IMR-90 (cell line): ENCODE data around the gene BCS1L. TPM values are rescaled to one million over a fixed set of nuclear protein-coding genes. Genes with fewer than 3 reads are reported as not detected.

Experiments
- ATAC-seq: fragments of 200-7000 bp; cut with Tn5 transposase; 2 replicates; pipeline ENCODE4 v1.9.1; 2020; ENCODE audit warnings: low read depth, mild to moderate bottlenecking, moderate library complexity
- BruUV-seq: library from RNA; stranded (reverse); fragments of 400-500 nt; replicated peaks from 2 replicates; lab custom pipeline; 2021; lab: Mats Ljungman, UMichigan
- CTCF ChIA-PET: fragments of 300-600 bp; formaldehyde crosslinking; extraction: SDS; loops from one replicate; lab custom pipeline; 2021; ENCODE audit warnings: antibody characterized with exemption; lab: Yijun Ruan, JAX
- POLR2A ChIA-PET: fragments of 300-600 bp; sonication (Branson Sonifier 250); formaldehyde crosslinking; loops from one replicate; lab custom pipeline; 2022; ENCODE audit warnings: antibody characterized with exemption; ENCODE audit not compliant: unreplicated experiment; lab: Charles Lee
- DNase-seq: peaks from one replicate; pipeline ENCODE4 v3.0.0; 2013
- H2AFZ ChIP-seq: replicated peaks from 2 replicates; pipeline ENCODE3; 2013; ENCODE audit warnings: low read length, mild to moderate bottlenecking; ENCODE audit not compliant: poor library complexity
- H2AK5ac ChIP-seq: 2 replicates; pipeline ENCODE4 v1.6.1; 2013; ENCODE audit warnings: low read depth, low read length, inconsistent platforms
- H2AK9ac ChIP-seq: replicated peaks from 2 replicates; pipeline ENCODE3; 2013; ENCODE audit warnings: mild to moderate bottlenecking, low read depth, low read length, moderate library complexity; ENCODE audit not compliant: poor library complexity
- H2BK120ac ChIP-seq: 2 replicates; pipeline ENCODE4 v1.6.1; 2013; ENCODE audit warnings: low read depth, low read length, inconsistent platforms
- H2BK15ac ChIP-seq: 3 replicates; pipeline ENCODE4 v1.6.1; 2013; ENCODE audit warnings: low read depth, low read length, inconsistent platforms
- H2BK20ac ChIP-seq: 2 replicates; pipeline ENCODE4 v1.6.1; 2013; ENCODE audit warnings: low read depth, mild to moderate bottlenecking, inconsistent platforms, low read length, moderate library complexity
- H2BK5ac ChIP-seq: 2 replicates; pipeline ENCODE4 v1.6.1; 2013; ENCODE audit warnings: mild to moderate bottlenecking, low read depth, low read length, inconsistent platforms; ENCODE audit not compliant: poor library complexity, severe bottlenecking
- H3K14ac ChIP-seq: replicated peaks from 2 replicates; pipeline ENCODE4 v1.6.1; 2013; ENCODE audit warnings: low read depth, low read length, inconsistent platforms
- H3K18ac ChIP-seq: 2 replicates; pipeline ENCODE4 v1.6.1; 2013; ENCODE audit warnings: low read depth, low read length, control low read depth
- H3K23ac ChIP-seq: 2 replicates; pipeline ENCODE4 v1.6.1; 2013; ENCODE audit warnings: low read depth, low read length, inconsistent platforms
- H3K27ac ChIP-seq: 2 replicates; pipeline ENCODE4 v1.5.1; 2013; ENCODE audit warnings: mild to moderate bottlenecking, control low read depth, low read length; ENCODE audit not compliant: insufficient read depth
- H3K27me3 ChIP-seq: 2 replicates; pipeline ENCODE4 v1.6.1; 2013; ENCODE audit warnings: low read length; ENCODE audit not compliant: control insufficient read depth, insufficient read depth
- H3K36me3 ChIP-seq: 2 replicates; pipeline ENCODE4 v1.6.1; 2013; ENCODE audit warnings: low read length, mixed read lengths; ENCODE audit not compliant: control insufficient read depth, insufficient read depth
- H3K4ac ChIP-seq: 2 replicates; pipeline ENCODE4 v1.6.1; 2013; ENCODE audit warnings: low read depth, low read length, inconsistent platforms
- H3K4me1 ChIP-seq: 2 replicates; pipeline ENCODE4 v1.6.1; 2013; ENCODE audit warnings: low read length, mixed read lengths; ENCODE audit not compliant: control insufficient read depth, insufficient read depth
- H3K4me2 ChIP-seq: 2 replicates; pipeline ENCODE4 v1.6.1; 2013; ENCODE audit warnings: low read depth, mild to moderate bottlenecking, control low read depth, low read length, moderate library complexity
- H3K4me3 ChIP-seq: 2 replicates; pipeline ENCODE4 v1.5.1; 2013; ENCODE audit warnings: low read depth, mild to moderate bottlenecking, control low read depth, low read length, moderate library complexity; ENCODE audit not compliant: insufficient read depth
- H3K56ac ChIP-seq: 2 replicates; pipeline ENCODE4 v1.6.1; 2013; ENCODE audit warnings: low read length, inconsistent platforms; ENCODE audit not compliant: insufficient read depth; ENCODE audit errors: extremely low read depth
- H3K79me1 ChIP-seq, 2 experiments: 2 replicates each; pipeline ENCODE4 v1.6.1; 2013; ENCODE audit warnings: low read length in 2 of 2, inconsistent platforms in 1 of 2, low read depth in 1 of 2
- H3K9ac ChIP-seq: 2 replicates; pipeline ENCODE4 v1.6.1; 2013; ENCODE audit warnings: low read depth, low read length, control low read depth
- H3K9me1 ChIP-seq: 2 replicates; pipeline ENCODE4 v1.6.1; 2013; ENCODE audit warnings: low read length, inconsistent platforms; ENCODE audit not compliant: insufficient read depth
- H3K9me3 ChIP-seq: 2 replicates; pipeline ENCODE4 v1.6.1; 2013; ENCODE audit warnings: low read length; ENCODE audit not compliant: control insufficient read depth, insufficient read depth
- H4K20me1 ChIP-seq: 2 replicates; pipeline ENCODE4 v1.6.1; 2013; ENCODE audit warnings: low read length, inconsistent platforms; ENCODE audit not compliant: insufficient read depth
- H4K5ac ChIP-seq: 2 replicates; pipeline ENCODE4 v1.6.1; 2013; ENCODE audit warnings: mild to moderate bottlenecking, low read depth, low read length, control low read depth
- H4K8ac ChIP-seq, 2 experiments: 2 replicates each; pipeline ENCODE4 v1.6.1; 2013; ENCODE audit warnings: low read depth in 2 of 2, low read length in 2 of 2, control low read depth in 1 of 2, inconsistent platforms in 1 of 2
- H4K91ac ChIP-seq: 2 replicates; pipeline ENCODE4 v1.6.1; 2013; ENCODE audit warnings: low read depth, low read length, inconsistent platforms; ENCODE audit not compliant: insufficient read depth
- CEBPB ChIP-seq: IDR thresholded peaks from 2 replicates; pipeline ENCODE4 v1.6.1; 2012; ENCODE audit warnings: low read depth, low read length, improper control_type of control experiment
- MAFK ChIP-seq: IDR thresholded peaks from 2 replicates; pipeline ENCODE4 v1.6.1; 2012; ENCODE audit warnings: low read depth, low read length, improper control_type of control experiment
- MAZ ChIP-seq: IDR thresholded peaks from 2 replicates; pipeline ENCODE4 v1.6.1; 2012; ENCODE audit warnings: low read depth, mild to moderate bottlenecking, low read length, improper control_type of control experiment, moderate library complexity, borderline replicate concordance
- MXI1 ChIP-seq: IDR thresholded peaks from 2 replicates; pipeline ENCODE4 v1.6.1; 2012; ENCODE audit warnings: low read depth, mild to moderate bottlenecking, low read length, moderate library complexity, borderline replicate concordance
- RAD21 ChIP-seq: IDR thresholded peaks from 2 replicates; pipeline ENCODE4 v1.6.1; 2012; ENCODE audit warnings: low read length, improper control_type of control experiment
- SMC3 ChIP-seq: fragments of 150-350 bp; IDR thresholded peaks from 2 replicates; pipeline ENCODE4 v1.6.1; 2016; ENCODE audit warnings: low read depth, mild to moderate bottlenecking, antibody characterized with exemption, low read length, moderate library complexity
- WGBS, 2 experiments: methylation state at CpG; one replicate each; pipeline versions ENCODE4 v1.1.5 to v1.1.7; 2013; ENCODE audit warnings: missing lambda C conversion rate in 2 of 2; ENCODE audit not compliant: insufficient read length in 1 of 2; ENCODE audit errors: extremely low coverage in 2 of 2; 5-methylcytosine and 5-hydroxymethylcytosine counted together
- dilution Hi-C: fragments of 300-500 bp; cut with HindIII; formaldehyde crosslinking; loops from one replicate; pipeline ENCODE4 v1.14.3; 2018; ENCODE audit warnings: low sequenced_read_pairs; ENCODE audit not compliant: unreplicated experiment
- in situ Hi-C: fragments of 300-500 bp; cut with MboI; formaldehyde crosslinking; loops from 3 replicates; pipeline ENCODE4 v1.14.3; 2019; ENCODE audit warnings: low sequenced_read_pairs, inconsistent platforms, mixed read lengths
- intact Hi-C: fragments of 100-400 bp; cut with micrococcal nuclease; formaldehyde crosslinking; loops from 2 replicates; pipeline ENCODE4 v1.10.0; 2022
- polyA plus RNA-seq, 3 experiments: library from polyadenylated mRNA; depleted of rRNA; stranded (reverse); fragments of >200 nt; gene quantifications; 2 replicates each; pipeline ENCODE4 v1.2.3, GENCODE V29; 2012; ENCODE audit warnings: low replicate concordance in 1 of 3
- total RNA-seq: library from RNA; depleted of rRNA; stranded (reverse); fragments of >200 nt; gene quantifications from 2 replicates; pipeline ENCODE4 v1.2.3, GENCODE V29; 2012
- TF ChIP-seq, protein P1 (sequence below): conservative IDR thresholded peaks from 2 replicates; pipeline ENCODE4 v1.5.1; 2012; ENCODE audit warnings: mild to moderate bottlenecking, low read depth, low read length, improper control_type of control experiment

The BCS1L gene
- total and polyA plus RNA-seq, 2 of the 4 experiments (the other 2 are of a cell fraction), result 39.1 to 56.7 TPM

DNA sequence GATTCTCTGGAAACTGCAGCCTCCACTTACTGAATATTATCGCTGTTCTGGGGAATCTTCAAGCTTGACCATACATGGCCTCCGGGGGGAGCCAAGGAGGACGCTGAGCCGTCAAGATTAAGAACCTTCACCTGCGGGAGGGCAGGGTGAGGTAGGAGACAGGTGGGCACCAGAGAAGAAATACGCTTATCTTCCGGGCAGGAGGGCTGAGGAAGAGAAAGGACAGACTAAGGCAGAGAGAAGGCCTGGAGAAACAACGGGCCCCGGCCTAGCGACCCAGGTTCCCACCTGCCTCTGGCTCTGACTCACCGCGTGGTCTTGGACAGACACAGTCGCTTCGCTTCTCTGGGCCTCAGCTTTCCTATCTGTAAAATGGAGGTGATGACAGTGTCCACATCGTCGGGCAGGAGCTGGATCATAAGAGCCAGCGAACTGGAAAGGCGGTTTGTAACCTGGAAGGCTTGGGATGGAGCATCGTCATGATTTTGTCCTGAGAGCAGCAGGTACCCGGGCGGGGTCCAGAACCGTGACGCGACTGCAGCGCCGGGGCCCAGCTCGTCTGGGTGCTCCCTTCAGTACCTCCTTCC lies 719 bp upstream of the BCS1L start:
- peaks cover 37% of the 10 kb centered on the region for H3K36me3 ChIP-seq

More for the DNA sequence above, 719 bp upstream of the BCS1L start:
- H3K79me1 ChIP-seq, result peaks cover 22 to 45% of the 10 kb centered on the region in 2 experiments
- H3K23ac ChIP-seq, result peak overlapping the region; percentile 77
- ATAC-seq (peak; percentile 18), DNase-seq (peak; percentile 38)
- peak overlapping the region; percentile 84 for H3K4ac ChIP-seq
- H2BK20ac ChIP-seq, result no peak overlapping the region
- TSS peak; percentile 58 for BruUV-seq
- H4K5ac ChIP-seq, result peak overlapping the region; percentile 46; the same call in 1 of the 2 replicates
- no peak overlapping the region for H2BK120ac ChIP-seq
- peak overlapping the region; percentile 97 for H2AFZ ChIP-seq
- in situ Hi-C loops, result loop anchor here (10.0 kb wide), 1 partner anchor 254 kb away; no protein-coding TSS in a partner anchor
- dilution Hi-C loops, result no loop called here
- H3K14ac ChIP-seq, result peak overlapping the region; percentile 77
- intact Hi-C loops, result loop anchor here (1.0 kb wide), 2 partner anchors 29 to 189 kb away; no protein-coding TSS in a partner anchor
- POLR2A ChIA-PET, result interaction anchor here (0.6 to 1.0 kb wide), 2 partner anchors 124 to 251 kb away, joined by 4 to 9 read pairs; no protein-coding TSS in a partner anchor
- no peaks in the 10 kb centered on the region for H3K27me3 ChIP-seq
- TF ChIP-seq RAD21 (peak; percentile 26; the same call in 1 of the 2 replicates), MXI1 (peak; percentile 24; the same call in 1 of the 2 replicates), SMC3 (peak; percentile 44), MAZ (no peak), CEBPB (no peak), MAFK (no peak)
- TF ChIP-seq, protein P1, sequence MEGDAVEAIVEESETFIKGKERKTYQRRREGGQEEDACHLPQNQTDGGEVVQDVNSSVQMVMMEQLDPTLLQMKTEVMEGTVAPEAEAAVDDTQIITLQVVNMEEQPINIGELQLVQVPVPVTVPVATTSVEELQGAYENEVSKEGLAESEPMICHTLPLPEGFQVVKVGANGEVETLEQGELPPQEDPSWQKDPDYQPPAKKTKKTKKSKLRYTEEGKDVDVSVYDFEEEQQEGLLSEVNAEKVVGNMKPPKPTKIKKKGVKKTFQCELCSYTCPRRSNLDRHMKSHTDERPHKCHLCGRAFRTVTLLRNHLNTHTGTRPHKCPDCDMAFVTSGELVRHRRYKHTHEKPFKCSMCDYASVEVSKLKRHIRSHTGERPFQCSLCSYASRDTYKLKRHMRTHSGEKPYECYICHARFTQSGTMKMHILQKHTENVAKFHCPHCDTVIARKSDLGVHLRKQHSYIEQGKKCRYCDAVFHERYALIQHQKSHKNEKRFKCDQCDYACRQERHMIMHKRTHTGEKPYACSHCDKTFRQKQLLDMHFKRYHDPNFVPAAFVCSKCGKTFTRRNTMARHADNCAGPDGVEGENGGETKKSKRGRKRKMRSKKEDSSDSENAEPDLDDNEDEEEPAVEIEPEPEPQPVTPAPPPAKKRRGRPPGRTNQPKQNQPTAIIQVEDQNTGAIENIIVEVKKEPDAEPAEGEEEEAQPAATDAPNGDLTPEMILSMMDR, result peak; percentile 46
- peak overlapping the region; percentile 53 for H3K56ac ChIP-seq
- peak overlapping the region; percentile 6; the same call in 1 of the 2 replicates for H2AK5ac ChIP-seq
- H3K4me2 ChIP-seq, result peak overlapping the region; percentile 91
- WGBS, 2 experiments, result 5% methylated on average over 11 of the region's 27 CpGs; no CpG with 5 or more reads in 1 of the 2 experiments
- H3K9ac ChIP-seq, result peak overlapping the region; percentile 85
- peaks cover 3% of the 10 kb centered on the region; the same call in 1 of the 2 replicates for H3K4me1 ChIP-seq
- CTCF ChIA-PET, result interaction anchor here (0.9 to 1.6 kb wide), 3 partner anchors 11 to 28 kb away, joined by 3 to 4 read pairs (median 3); no protein-coding TSS in a partner anchor
- peaks cover 8% of the 10 kb centered on the region; the same call in 1 of the 2 replicates for H3K9me1 ChIP-seq
- peak overlapping the region; percentile 96 for H2AK9ac ChIP-seq
- no peak overlapping the region for H2BK5ac ChIP-seq
- peak overlapping the region; percentile 46 for H3K27ac ChIP-seq
- H3K9me3 ChIP-seq, result no peaks in the 10 kb centered on the region
- no peak overlapping the region for H2BK15ac ChIP-seq
- no peak overlapping the region for H3K18ac ChIP-seq
- H3K4me3 ChIP-seq, result peak overlapping the region; percentile 76
- peak overlapping the region; percentile 82 to 85; a peak in 3 of 4 replicates for H4K8ac ChIP-seq
- no peaks in the 10 kb centered on the region for H4K20me1 ChIP-seq
- peak overlapping the region; percentile 8; the same call in 1 of the 2 replicates for H4K91ac ChIP-seq
